Ovary (tissue), 3 donors: Measurements from ENCODE around the gene RAP1GAP2.

Experiments used
- CTCF ChIP-seq, 3 donors: fragments of 450-650 bp in 2 of 3; fragments of 200-600 bp in 1 of 3; IDR thresholded peaks; one replicate each; pipeline versions ENCODE4 v1.5.1 to v1.8.0; 2016 to 2022; ENCODE audit warnings: antibody characterized with exemption in 3 of 3, mild to moderate bottlenecking in 1 of 3
- POLR2A ChIP-seq: fragments of 450-650 bp; IDR thresholded peaks from one replicate; pipeline ENCODE4 v1.6.1; 2017; ENCODE audit warnings: antibody characterized with exemption, mild to moderate bottlenecking, moderate library complexity
- donor health status: DM: no; HTN: no; CAD: no.

GRCh38 chr17:2909175-2909845, 113.1 kb downstream of the RAP1GAP2 start:
- TF ChIP-seq POLR2A: no peak
- TF ChIP-seq CTCF (IDR thresholded peaks at IDR 0.05): no peak
